ENCODE measurements around the gene GM2A. TPM values are rescaled to one million over a fixed set of nuclear protein-coding genes. Genes with fewer than 3 reads are reported as not detected.

GM2A gene
- total RNA-seq, 4 donors from 2014 or later: 99.3 to 167 (median 126) TPM

GRCh38 chr5:151270599-151270998, 17.6 kb downstream of the GM2A start:
- no peak overlapping the region for H3K4me3 ChIP-seq
- no peaks in the 10 kb centered on the region for H3K27me3 ChIP-seq
- H3K4me1 ChIP-seq: peaks cover under 1% of the 10 kb centered on the region
- no peak overlapping the region for H3K27ac ChIP-seq
- H3K9me3 ChIP-seq: no peaks in the 10 kb centered on the region
- peaks cover 38% of the 10 kb centered on the region for H3K36me3 ChIP-seq
- no peak for TF ChIP-seq POLR2AphosphoS5 (IDR thresholded peaks at IDR 0.05)
- TF ChIP-seq POLR2A (IDR thresholded peaks at IDR 0.05): no peak
- TF ChIP-seq, protein P1, sequence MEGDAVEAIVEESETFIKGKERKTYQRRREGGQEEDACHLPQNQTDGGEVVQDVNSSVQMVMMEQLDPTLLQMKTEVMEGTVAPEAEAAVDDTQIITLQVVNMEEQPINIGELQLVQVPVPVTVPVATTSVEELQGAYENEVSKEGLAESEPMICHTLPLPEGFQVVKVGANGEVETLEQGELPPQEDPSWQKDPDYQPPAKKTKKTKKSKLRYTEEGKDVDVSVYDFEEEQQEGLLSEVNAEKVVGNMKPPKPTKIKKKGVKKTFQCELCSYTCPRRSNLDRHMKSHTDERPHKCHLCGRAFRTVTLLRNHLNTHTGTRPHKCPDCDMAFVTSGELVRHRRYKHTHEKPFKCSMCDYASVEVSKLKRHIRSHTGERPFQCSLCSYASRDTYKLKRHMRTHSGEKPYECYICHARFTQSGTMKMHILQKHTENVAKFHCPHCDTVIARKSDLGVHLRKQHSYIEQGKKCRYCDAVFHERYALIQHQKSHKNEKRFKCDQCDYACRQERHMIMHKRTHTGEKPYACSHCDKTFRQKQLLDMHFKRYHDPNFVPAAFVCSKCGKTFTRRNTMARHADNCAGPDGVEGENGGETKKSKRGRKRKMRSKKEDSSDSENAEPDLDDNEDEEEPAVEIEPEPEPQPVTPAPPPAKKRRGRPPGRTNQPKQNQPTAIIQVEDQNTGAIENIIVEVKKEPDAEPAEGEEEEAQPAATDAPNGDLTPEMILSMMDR (IDR thresholded peaks at IDR 0.05): no peak
- no peak for TF ChIP-seq EP300 (IDR thresholded peaks at IDR 0.05)
- WGBS: 74% methylated on average over 1 of the region's 1 CpG
- no peak for DNase-seq (ENCODE audit: low spot score in 2 of 2)

GRCh38 chr5:151271336-151271735, 18.4 kb downstream of the GM2A start:
- no peaks in the 10 kb centered on the region for H3K4me1 ChIP-seq
- TF ChIP-seq, protein P1 (IDR thresholded peaks at IDR 0.05): no peak
- TF ChIP-seq POLR2AphosphoS5 (IDR thresholded peaks at IDR 0.05): no peak
- TF ChIP-seq EP300 (IDR thresholded peaks at IDR 0.05): no peak
- TF ChIP-seq POLR2A (IDR thresholded peaks at IDR 0.05): no peak
- no peaks in the 10 kb centered on the region for H3K27me3 ChIP-seq
- no peak overlapping the region for H3K4me3 ChIP-seq
- no peak overlapping the region for H3K27ac ChIP-seq
- H3K36me3 ChIP-seq: peaks cover 38% of the 10 kb centered on the region
- H3K9me3 ChIP-seq: no peaks in the 10 kb centered on the region
- no peak for DNase-seq (ENCODE audit: low spot score in 2 of 2)

DNA sequence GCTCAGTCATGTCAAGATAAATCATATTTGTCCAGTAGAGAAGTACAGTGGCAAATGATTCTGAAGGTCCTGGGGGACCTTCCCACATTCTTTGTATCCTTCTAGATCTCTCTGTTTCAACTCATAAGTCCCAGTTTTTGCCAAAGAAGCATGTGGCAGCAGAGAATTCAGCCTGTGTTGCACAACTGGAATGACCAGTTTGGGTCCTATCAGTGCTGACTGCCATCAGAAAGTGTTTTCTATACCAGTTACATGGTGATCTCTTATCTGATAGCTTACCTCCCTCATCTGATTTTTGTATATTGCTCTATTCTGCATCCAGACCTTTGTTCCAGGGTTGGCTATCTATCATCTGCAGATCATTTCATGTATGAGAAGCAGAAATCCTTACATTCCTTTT, 21.7 kb downstream of the GM2A start:
- no peak for DNase-seq (ENCODE audit: low spot score in 2 of 2)
- H3K4me1 ChIP-seq: no peaks in the 10 kb centered on the region
- no peaks in the 10 kb centered on the region for H3K27me3 ChIP-seq
- H3K4me3 ChIP-seq: no peak overlapping the region
- no peak for TF ChIP-seq EP300 (IDR thresholded peaks at IDR 0.05)
- no peak for TF ChIP-seq POLR2A (IDR thresholded peaks at IDR 0.05)
- no peak for TF ChIP-seq POLR2AphosphoS5 (IDR thresholded peaks at IDR 0.05)
- TF ChIP-seq, protein P1 (IDR thresholded peaks at IDR 0.05): no peak
- no peaks in the 10 kb centered on the region for H3K9me3 ChIP-seq
- H3K27ac ChIP-seq: no peak overlapping the region
- peaks cover 5% of the 10 kb centered on the region for H3K36me3 ChIP-seq

DNA sequence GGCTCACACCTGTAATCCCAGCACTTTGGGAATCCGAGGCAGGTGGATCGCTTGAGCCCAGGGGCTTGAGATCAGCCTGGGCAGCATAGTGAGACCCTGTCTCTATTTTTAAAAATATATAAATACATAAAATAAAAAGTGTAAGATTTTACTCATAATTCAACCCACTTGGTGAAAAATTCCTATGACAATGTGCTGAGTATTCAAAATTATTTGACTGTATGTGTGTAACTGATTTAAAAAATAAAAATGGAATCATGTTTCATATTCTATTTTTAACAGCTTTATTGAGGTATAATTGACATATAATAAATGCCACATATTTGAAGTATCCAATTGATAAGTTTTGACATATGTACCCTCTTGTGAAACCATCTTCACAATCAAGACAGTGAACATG, 22.8 kb downstream of the GM2A start:
- Histone ChIP-seq H3K9me3 (no peaks in the 10 kb centered on the region), H3K27me3 (no peaks in the 10 kb centered on the region), H3K4me3 (no peak overlapping the region), H3K27ac (no peak overlapping the region), H3K36me3 (no peaks in the 10 kb centered on the region), H3K4me1 (no peaks in the 10 kb centered on the region)
- WGBS: 96% methylated on average over 2 of the region's 2 CpGs
- no peak for DNase-seq (ENCODE audit: low spot score in 2 of 2)
- TF ChIP-seq POLR2AphosphoS5 (IDR thresholded peaks at IDR 0.05) (no peak), EP300 (IDR thresholded peaks at IDR 0.05) (no peak), POLR2A (IDR thresholded peaks at IDR 0.05) (no peak)
- TF ChIP-seq, protein P1 (IDR thresholded peaks at IDR 0.05): no peak

DNA sequence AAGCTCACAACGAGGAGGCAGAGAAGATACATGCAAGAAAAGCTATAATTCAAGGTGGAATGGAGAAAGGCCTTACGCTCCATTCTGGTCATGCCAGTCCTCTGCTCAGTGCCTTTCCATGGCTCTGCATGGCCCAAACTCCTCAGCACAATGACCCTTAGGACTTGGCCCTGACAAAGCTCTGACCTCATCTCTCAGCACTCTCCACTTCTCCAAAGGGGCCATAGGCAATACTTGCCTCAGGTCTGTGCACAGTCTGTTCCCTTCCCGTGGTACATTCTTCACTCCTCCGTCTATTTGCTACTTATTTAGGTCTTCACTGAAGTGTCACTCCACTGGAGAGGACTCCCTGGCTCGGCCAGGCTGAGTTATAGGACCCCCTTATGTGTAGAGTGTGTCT, 25.9 kb downstream of the GM2A start:
- Histone ChIP-seq H3K9me3 (no peaks in the 10 kb centered on the region), H3K4me3 (no peak overlapping the region), H3K4me1 (no peaks in the 10 kb centered on the region), H3K36me3 (no peaks in the 10 kb centered on the region), H3K27me3 (no peaks in the 10 kb centered on the region), H3K27ac (no peak overlapping the region)
- DNase-seq (ENCODE audit: low spot score in 2 of 2): no peak
- WGBS: 88% methylated on average over 5 of the region's 5 CpGs
- TF ChIP-seq POLR2A (IDR thresholded peaks at IDR 0.05) (no peak), EP300 (IDR thresholded peaks at IDR 0.05) (no peak), POLR2AphosphoS5 (IDR thresholded peaks at IDR 0.05) (no peak)
- TF ChIP-seq, protein P1 (IDR thresholded peaks at IDR 0.05): no peak
